Immature natural killer cell (primary cell): Measurements from ENCODE around the gene GSPT1. TPM values are rescaled to one million over a fixed set of nuclear protein-coding genes. Genes with fewer than 3 reads are reported as not detected.
"Not testable (repeated sequence)": the region's sequence is repeated elsewhere in the genome, so short reads cannot be mapped to it uniquely, and the experiment has no call there.

Experiments
- DNase-seq, 3 donors: peaks; one replicate each; pipeline ENCODE4 v3.0.0; 2022; ENCODE audit warnings: mixed read lengths in 1 of 3
- H3K27ac Mint-ChIP-seq, 6 donors: one replicate each; pipeline ENCODE4 v1.8.0; 2020; ENCODE audit warnings: mixed read lengths in 6 of 6, mild to moderate bottlenecking in 5 of 6, inconsistent platforms in 4 of 6, moderate library complexity in 3 of 6
- H3K27me3 Mint-ChIP-seq, 3 donors: one replicate each; pipeline ENCODE4 v1.8.0; 2020 to 2021; ENCODE audit warnings: low read depth in 3 of 3, mild to moderate bottlenecking in 3 of 3, mixed read lengths in 3 of 3, moderate library complexity in 3 of 3, inconsistent platforms in 1 of 3
- H3K36me3 Mint-ChIP-seq, 3 donors: one replicate each; pipeline ENCODE4 v1.8.0; 2020; ENCODE audit warnings: mixed read lengths in 3 of 3, inconsistent platforms in 2 of 3, mild to moderate bottlenecking in 2 of 3
- H3K4me1 Mint-ChIP-seq, 2 donors: one replicate each; pipeline ENCODE4 v1.8.0; 2020; ENCODE audit warnings: inconsistent platforms in 2 of 2, mild to moderate bottlenecking in 2 of 2, mixed read lengths in 2 of 2, moderate library complexity in 1 of 2
- H3K4me3 Mint-ChIP-seq, 5 donors: one replicate each; pipeline ENCODE4 v1.8.0; 2020; ENCODE audit warnings: mild to moderate bottlenecking in 5 of 5, mixed read lengths in 5 of 5, inconsistent platforms in 3 of 5, moderate library complexity in 3 of 5
- H3K9me3 Mint-ChIP-seq, 6 donors: one replicate each; pipeline ENCODE4 v1.8.0; 2020; ENCODE audit warnings: mild to moderate bottlenecking in 6 of 6, mixed read lengths in 6 of 6, inconsistent platforms in 4 of 6, moderate library complexity in 3 of 6
- polyA plus RNA-seq, 3 donors: library from polyadenylated mRNA; unstranded; fragments of 300-500 nt; fragmentation: Illumina TruSeq; gene quantifications; one replicate each; pipeline ENCODE4 v1.2.3, GENCODE V29; 2021

Gene GSPT1
- polyA plus RNA-seq, 3 donors from 2014 or later: 45.6 to 63.0 (median 58.7) TPM

- H3K27me3 Mint-ChIP-seq, H3K4me3 Mint-ChIP-seq, H3K27ac Mint-ChIP-seq, H3K9me3 Mint-ChIP-seq, DNase-seq, H3K36me3 Mint-ChIP-seq, H3K4me1 Mint-ChIP-seq: not testable (repeated sequence)
Measured at GRCh38 chr16:11941945-11942344, 26.2 kb upstream of the GSPT1 start, which contains the start of gene NPIPB2. Gene NPIPB2 (minus strand): TSS chr16:11942045. CDS start chr16:11942045, 0 bp downstream.

DNA sequence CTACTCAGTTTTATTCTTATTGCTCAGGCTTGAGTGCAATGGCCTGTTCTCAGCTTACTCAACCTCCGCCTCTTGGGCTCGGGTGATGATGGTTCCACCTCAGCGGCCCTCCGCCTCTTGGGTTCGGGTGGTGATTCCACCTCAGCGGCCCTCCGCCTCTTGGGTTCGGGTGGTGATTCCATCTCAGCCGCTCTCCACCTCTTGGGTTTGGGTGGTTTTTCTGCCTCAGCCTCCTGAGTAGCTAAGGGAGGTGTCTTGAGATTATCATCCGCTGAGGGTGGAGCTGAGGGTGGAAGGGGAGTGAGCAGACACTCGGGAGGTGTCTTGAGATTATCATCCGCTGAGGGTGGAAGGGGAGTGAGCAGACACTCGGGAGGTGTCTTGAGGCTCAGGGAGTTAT lies 11.6 kb upstream of the GSPT1 start:
- H3K4me3 Mint-ChIP-seq, H3K36me3 Mint-ChIP-seq, H3K9me3 Mint-ChIP-seq, DNase-seq, H3K4me1 Mint-ChIP-seq, H3K27ac Mint-ChIP-seq, H3K27me3 Mint-ChIP-seq: not testable (repeated sequence)

GRCh38 chr16:11924046-11924445 lies 8.3 kb upstream of the GSPT1 start:
- not testable (repeated sequence) for H3K9me3 Mint-ChIP-seq, H3K27ac Mint-ChIP-seq, H3K36me3 Mint-ChIP-seq, H3K27me3 Mint-ChIP-seq, DNase-seq, H3K4me3 Mint-ChIP-seq, H3K4me1 Mint-ChIP-seq

GRCh38 chr16:11916524-11917285 lies 949 bp upstream of the GSPT1 start:
- Mint-ChIP-seq H3K4me1 (peaks cover 34 to 40% of the 10 kb centered on the region in 2 donors), H3K36me3 (peaks cover 0 to 4% (median 0%) of the 10 kb centered on the region in 3 donors), H3K27me3 (peaks cover 15 to 25% (median 19%) of the 10 kb centered on the region in 3 donors), H3K4me3 (peak overlapping the region; percentile 74 to 91 (median 86)), H3K27ac (peak overlapping the region; percentile 71 to 95 (median 87)), H3K9me3 (no peaks in the 10 kb centered on the region)
- DNase-seq: no peak

DNA sequence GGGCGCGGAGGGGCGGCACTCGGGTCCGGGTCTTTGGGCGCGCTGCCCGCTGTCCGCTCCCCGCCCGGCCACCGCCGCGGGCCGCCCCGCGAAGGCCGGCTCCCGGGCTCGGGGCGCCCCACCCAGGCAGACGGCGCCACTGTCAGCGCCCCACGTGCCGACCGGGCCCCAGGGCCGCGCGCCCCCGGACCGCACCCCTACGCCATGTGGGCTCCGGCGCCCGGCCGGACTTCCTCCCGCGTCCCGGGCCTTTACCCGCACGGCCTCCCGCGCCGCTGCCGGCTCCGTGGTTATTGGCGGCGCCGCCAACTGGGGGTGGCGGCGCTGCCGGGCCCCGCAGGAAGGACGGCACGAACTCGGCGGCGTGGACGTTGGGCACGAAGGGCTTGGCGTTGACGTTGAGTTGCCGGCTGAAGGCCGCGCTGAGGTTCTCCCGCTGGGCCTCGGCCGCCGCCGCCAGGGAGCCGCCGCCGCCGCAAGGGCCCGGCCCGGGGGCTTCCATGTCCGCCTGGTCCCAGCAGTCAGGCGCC lies 577 bp downstream of the GSPT1 start:
- peak overlapping the region; percentile 95 to 98 (median 95) for H3K4me3 Mint-ChIP-seq
- peaks cover 42 to 49% of the 10 kb centered on the region in 2 donors for H3K4me1 Mint-ChIP-seq
- peaks cover 15 to 20% (median 19%) of the 10 kb centered on the region in 3 donors for H3K27me3 Mint-ChIP-seq
- peak in 1 of 3 donors; percentile 52 for DNase-seq
- H3K27ac Mint-ChIP-seq: peak overlapping the region in 4 of 6 donors; percentile 81 to 97 (median 94)
- peaks cover 0 to 4% (median 0%) of the 10 kb centered on the region in 3 donors for H3K36me3 Mint-ChIP-seq
- no peaks in the 10 kb centered on the region for H3K9me3 Mint-ChIP-seq

GRCh38 chr16:11914210-11915113 lies 1.3 kb downstream of the GSPT1 start:
- Mint-ChIP-seq H3K9me3 (no peaks in the 10 kb centered on the region), H3K4me3 (peak overlapping the region; percentile 95 to 98 (median 95)), H3K36me3 (peaks cover 0 to 4% (median 0%) of the 10 kb centered on the region in 3 donors), H3K27me3 (peaks cover 15 to 20% (median 19%) of the 10 kb centered on the region in 3 donors), H3K4me1 (peaks cover 44 to 54% of the 10 kb centered on the region in 2 donors), H3K27ac (peak overlapping the region; percentile 76 to 97 (median 94))
- DNase-seq: peak in 2 of 3 donors; percentile 16 to 18

GRCh38 chr16:11913425-11914079 lies 2.2 kb downstream of the GSPT1 start:
- Mint-ChIP-seq H3K4me1 (peaks cover 46 to 59% of the 10 kb centered on the region in 2 donors), H3K27ac (peak overlapping the region; percentile 76 to 97 (median 94)), H3K36me3 (peaks cover 0 to 2% (median 0%) of the 10 kb centered on the region in 3 donors), H3K4me3 (peak overlapping the region; percentile 95 to 98 (median 95)), H3K27me3 (peaks cover 13 to 20% (median 19%) of the 10 kb centered on the region in 3 donors), H3K9me3 (no peaks in the 10 kb centered on the region)
- peak; percentile 56 to 64 (median 57) for DNase-seq

DNA sequence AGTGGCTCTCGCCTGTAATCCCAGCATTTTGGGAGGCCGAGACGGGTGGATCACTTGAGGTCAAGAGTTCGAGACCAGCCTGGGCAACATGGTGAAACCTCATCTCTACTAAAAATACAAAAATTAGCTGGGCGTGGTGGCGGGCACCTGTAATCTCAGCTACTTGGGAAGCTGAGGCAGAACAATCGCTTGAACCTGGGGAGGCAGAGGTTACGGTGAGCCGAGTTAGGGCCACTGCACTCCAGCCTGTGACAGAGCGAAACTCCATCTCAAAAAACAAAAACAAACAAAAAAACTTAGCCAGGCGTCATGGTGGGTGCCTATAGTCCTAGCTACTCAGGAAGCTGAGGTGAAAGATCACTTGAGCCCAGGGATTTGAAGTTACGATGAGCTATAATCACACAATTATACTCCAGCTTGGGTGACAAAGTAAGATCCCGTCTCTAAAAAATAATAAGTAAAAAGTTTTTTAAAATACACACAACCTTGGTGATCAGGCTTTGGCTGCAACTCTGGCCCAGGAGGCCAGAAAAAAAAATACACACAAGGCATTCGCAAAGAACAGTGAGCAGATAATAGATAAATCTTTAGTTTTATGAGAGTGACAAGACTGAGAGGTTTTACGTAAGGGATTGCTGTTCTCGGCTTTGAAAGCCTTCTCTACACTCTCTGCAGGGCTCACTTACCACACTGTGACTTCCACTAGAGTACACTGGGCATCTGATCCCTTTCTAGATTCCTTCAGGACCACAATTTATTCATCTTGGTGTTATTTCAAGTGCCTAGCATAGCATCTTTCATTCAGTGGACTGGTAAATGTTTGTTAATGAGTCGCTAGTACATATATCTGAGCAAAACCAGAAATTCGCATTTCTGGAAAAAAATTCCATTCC lies 5.9 kb downstream of the GSPT1 start:
- H3K4me1 Mint-ChIP-seq: peaks cover 48 to 64% of the 10 kb centered on the region in 2 donors
- no peaks in the 10 kb centered on the region for H3K36me3 Mint-ChIP-seq
- no peak for DNase-seq
- H3K27ac Mint-ChIP-seq: peak overlapping the region in 1 of 6 donors; percentile 0
- no peaks in the 10 kb centered on the region for H3K9me3 Mint-ChIP-seq
- H3K4me3 Mint-ChIP-seq: no peak overlapping the region
- peaks cover 0 to 12% (median 10%) of the 10 kb centered on the region in 3 donors for H3K27me3 Mint-ChIP-seq

DNA sequence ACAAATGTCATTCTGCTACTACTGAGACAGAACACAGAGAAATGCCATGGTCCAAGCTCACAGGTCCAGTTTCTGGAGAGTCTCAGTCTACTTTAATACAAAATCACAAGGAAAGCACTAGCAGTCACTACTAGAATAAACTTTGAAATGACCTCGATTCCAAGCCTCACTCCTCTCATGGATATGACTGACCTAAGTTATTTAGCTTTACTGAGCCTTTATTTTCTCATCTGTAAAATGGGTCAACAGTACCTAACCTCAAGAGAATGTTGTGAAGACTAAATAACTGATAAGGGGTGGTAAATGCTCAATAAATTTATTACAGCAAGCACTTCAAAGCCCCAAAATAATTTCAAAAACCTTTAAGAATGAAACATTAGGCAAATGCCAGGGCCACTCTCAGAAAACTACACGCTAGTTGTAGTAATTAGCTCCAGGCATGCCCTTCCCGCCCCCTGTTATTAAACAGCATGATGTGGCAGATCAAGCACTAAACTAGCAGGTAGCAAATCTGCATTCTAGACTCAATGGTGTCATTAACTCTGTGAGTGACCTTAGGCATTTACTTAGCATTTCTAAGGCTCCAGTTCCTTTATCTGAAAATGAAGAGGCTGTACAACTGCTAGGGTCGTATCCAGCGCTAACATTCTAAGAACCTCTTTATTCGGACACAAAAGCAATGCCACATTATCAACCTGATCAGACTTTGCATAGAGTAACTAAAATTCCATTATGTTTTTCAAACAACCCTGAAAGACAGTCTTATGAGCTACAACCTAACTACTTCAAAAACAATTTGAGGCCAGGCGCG lies 8.4 kb downstream of the GSPT1 start:
- DNase-seq: no peak
- H3K4me1 Mint-ChIP-seq: peaks cover 29 to 44% of the 10 kb centered on the region in 2 donors
- H3K27ac Mint-ChIP-seq: no peak overlapping the region
- H3K9me3 Mint-ChIP-seq: no peaks in the 10 kb centered on the region
- no peak overlapping the region for H3K4me3 Mint-ChIP-seq
- H3K36me3 Mint-ChIP-seq: no peaks in the 10 kb centered on the region
- peaks cover 0 to 2% (median 0%) of the 10 kb centered on the region in 3 donors for H3K27me3 Mint-ChIP-seq

GRCh38 chr16:11903906-11904305 lies 11.8 kb downstream of the GSPT1 start:
- Mint-ChIP-seq H3K27me3 (peaks cover 0 to 3% (median 2%) of the 10 kb centered on the region in 3 donors), H3K9me3 (no peaks in the 10 kb centered on the region), H3K27ac (peak overlapping the region in 1 of 6 donors; percentile 51), H3K36me3 (no peaks in the 10 kb centered on the region), H3K4me1 (peaks cover 37 to 46% of the 10 kb centered on the region in 2 donors), H3K4me3 (no peak overlapping the region)
- DNase-seq: no peak

- H3K4me3 Mint-ChIP-seq: no peak overlapping the region
- peaks cover 0 to 3% (median 2%) of the 10 kb centered on the region in 3 donors for H3K27me3 Mint-ChIP-seq
- H3K27ac Mint-ChIP-seq: peak overlapping the region in 1 of 6 donors; percentile 26
- H3K36me3 Mint-ChIP-seq: peaks cover 0 to 7% (median 0%) of the 10 kb centered on the region in 3 donors
- H3K4me1 Mint-ChIP-seq: peaks cover 35 to 40% of the 10 kb centered on the region in 2 donors
- DNase-seq: no peak
- no peaks in the 10 kb centered on the region for H3K9me3 Mint-ChIP-seq
Measured at GRCh38 chr16:11901091-11901490, 14.7 kb downstream of the GSPT1 start.
